ENCODE measurements around the gene VAC14.

Gene VAC14

DNA sequence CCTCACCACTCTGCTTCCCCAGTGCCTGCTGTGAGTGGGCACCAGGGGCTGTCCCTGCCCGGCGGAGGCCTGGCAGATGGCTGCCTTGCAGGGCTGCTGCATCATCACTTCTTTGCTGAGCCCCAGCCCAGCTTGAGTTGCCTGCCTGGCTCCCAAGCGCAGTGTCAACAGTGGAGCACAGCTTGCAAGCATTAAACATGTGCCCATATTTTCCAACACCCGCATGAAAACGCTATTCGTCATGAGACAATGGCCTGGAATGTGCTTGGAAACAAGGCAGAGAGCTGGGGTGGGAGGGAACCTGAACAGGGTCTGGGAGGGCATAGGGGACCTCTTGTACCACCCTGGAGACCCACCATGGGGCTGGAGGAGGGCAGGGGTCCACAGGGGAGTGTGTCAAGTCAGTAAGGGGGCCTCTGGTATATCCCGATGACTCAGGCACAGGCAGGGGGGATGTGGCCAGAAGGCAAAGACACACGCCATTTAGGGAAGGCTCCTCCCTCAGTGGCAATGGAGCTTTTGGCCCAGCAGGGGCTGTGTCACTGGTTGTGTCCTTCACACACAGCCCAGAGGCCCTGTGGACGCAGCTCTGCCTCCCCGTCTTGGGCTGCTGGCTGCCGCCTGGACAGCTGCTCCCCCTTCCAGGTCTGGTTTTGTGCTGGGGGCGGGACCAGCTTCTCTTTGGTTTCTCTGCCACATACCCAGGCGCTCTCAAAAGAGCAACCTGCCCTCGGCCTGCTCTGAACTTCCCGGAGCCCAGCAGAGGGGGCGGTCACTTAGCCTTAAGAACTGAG lies 97.7 kb downstream of the VAC14 start:
- no peak for DNase-seq

DNA sequence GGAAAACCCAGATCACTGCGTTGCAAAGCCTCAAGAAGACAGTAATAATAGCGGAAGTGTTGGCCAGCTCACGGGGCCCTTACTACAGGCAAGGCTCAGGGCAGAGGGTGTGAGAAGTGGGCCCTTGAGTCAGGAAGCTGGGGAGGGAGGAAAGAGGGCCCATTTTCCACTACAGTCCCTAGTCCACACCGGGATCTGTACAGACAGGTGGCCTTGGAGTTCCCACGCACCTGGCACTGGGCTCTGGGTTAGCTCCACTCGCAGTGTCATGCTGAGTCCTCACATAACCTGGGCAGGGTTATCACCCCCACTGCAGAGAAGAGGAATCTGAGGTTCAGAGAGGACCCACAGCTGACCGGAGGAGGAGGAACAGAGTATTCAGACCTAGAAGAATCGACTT lies 98.3 kb downstream of the VAC14 start:
- no peak for DNase-seq

DNA sequence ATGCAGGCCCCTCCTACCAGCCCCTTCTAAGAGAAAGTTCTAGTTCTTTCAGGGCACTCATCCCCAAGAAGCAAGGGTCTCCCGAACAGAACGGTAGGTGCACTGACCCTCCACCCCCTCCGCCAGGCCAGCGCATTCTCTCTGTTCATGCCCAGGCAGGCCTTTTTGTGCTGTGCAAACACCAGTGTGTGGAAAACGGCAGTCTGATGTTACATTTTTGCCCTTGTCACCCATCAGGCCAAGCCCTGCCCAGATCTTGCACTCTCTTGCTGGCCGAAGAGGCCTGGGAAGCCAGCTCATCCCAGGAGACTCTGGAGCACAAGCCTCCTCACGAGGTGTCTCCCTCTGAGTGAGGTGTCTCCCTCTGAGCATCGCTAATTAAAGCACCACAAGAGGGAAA lies 99.0 kb downstream of the VAC14 start:
- DNase-seq, result no peak

DNA sequence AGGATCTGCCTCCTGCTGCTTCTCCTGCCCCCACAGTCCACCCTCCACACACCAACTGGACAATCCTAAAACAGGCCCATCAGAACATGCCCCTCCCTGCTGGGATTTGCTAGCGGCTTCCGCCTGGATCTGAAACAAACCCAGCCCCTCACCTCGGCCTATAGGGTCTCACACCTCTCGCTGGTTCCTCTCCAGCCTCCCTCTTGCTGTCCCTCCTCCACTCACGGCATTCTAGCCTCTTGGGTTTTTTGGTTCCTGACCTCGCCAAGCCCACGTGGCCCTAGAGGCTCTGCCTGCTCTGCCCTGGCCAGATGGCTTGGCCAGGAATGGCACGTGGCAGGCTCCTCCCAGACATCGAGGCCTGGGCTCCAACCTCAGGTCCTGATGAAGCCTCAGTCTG lies 99.4 kb downstream of the VAC14 start:
- DNase-seq, result no peak

DNA sequence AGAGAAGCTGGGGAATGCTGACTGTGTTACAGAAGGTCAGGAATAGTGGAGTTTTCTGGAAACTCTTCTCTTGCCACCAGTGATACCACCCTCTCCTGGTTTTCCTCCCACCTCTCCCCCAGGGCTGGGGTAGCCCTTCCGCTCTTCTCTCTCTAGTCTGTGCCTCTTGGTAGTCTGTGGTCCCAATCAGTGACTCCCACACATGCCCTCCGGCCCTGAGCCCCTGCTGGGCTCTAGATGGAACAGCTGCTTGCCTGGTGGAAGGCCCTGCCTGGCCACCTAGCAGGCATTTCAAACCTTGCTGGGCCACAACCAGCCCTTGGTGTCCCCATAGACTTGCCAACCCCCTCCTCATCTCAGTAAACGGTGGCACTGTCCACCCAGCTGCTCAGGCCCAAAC lies 99.9 kb downstream of the VAC14 start:
- DNase-seq, result no peak

DNA sequence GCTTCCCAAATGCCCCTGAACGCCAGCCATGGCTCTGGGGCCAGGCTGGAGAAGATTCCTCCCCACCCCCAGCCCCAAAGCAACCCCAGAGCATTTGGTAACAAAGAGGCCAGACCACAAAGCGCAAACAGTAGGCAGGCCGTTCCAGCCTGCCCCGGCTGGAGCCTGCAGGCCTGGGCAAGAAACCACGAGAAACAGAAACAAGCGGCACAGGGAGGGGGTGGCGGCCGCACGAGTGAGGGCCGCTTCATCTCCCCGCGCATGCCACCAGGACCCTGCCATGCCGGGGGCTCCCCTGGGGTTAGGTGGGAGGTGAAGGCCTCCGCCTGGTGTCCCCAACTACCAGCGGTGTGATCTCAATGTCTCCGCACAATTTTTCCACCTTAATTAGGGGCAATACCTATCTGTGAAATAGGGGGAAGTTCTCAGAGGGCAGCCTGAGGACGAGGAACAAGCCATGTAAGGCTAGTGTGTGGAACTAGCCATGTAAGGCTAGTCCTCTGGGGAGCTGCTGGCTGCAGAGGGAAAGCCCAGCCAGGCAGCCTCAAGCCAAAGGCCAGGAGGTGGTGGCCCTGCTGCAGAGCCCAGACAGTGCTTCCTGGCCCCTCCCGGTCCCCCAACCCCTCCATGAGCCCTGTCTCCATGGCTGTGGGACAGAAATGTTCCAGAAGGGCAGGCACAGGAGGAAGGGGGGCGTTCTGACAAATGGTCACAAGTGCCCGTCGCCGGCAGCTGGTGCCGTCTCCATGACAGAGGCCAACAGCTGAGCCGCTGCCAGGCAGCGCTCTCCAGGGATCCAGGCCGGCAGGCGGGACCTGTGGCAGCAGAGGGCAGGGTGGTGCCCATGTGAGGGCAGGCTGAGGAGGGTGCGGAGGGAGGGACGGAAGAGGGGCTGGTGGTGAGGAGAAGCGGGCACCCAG lies 100.6 kb downstream of the VAC14 start:
- no peak for DNase-seq

DNA sequence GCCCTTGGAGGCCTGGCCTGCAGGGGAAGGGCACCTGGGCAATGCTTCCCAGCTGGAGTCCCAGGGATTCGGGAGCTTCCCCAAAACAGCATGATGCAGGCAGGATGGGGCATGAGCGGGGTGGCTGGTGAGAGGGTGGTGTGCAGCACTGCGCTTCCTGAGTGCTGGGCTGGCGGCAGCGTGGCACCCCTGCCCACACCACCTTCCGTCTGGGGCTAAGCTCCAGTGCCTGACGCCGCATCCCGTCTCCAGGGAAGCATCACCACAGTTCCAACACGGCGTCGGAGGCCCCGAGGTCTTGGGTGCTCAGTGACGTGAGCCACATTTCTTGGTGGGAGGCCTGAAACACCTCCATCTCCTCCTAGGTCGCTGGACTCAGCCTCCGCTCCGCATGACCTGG lies 101.3 kb downstream of the VAC14 start:
- DNase-seq, result no peak

DNA sequence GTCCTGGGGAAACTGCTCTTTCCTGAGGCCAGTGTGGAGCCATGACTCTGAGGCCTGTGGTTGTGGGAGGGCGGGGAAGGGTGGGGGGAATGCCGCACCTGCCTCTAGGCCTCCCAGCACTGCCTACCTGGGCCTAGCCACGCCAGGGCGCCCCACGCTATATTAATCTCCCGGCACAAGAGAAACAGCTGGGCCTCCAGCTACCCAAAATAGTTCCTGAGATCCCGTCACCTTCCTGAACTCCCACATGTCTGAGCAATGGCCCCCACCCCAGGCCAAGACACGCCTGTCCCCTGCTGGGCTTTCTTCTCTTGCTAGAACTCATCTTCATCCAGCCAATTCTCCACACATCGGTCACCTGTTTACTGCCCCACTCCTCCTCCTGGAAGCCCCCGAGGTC lies 102.1 kb downstream of the VAC14 start:
- no peak for DNase-seq

DNA sequence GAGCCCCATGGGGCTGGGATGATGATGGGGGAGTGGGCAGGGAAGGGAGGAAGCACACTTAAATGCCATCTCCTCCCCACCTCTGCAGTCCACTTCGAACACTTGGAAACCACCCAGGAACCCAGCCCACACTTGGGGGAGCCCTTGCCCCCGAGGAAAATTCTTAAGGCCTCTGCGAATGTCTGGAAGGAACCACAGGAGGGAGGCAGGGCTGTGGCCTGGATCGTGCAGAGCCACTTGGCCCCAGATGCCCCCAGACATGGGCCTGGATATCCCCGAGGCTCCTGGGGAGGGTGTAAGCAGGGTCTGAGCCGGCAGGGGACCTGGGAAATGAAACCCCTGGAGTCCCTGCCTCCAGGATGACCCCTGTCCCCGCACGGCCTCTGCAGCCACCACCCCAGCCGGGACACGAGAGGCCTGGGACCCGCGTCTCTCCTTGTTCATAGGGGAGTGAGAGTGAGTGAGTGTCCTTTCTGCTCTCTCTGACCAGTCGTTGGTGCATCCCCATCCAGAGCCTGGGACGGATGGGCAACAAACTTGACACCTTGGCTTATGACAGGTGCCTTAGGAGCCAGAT lies 103.3 kb downstream of the VAC14 start:
- no peak for DNase-seq

DNA sequence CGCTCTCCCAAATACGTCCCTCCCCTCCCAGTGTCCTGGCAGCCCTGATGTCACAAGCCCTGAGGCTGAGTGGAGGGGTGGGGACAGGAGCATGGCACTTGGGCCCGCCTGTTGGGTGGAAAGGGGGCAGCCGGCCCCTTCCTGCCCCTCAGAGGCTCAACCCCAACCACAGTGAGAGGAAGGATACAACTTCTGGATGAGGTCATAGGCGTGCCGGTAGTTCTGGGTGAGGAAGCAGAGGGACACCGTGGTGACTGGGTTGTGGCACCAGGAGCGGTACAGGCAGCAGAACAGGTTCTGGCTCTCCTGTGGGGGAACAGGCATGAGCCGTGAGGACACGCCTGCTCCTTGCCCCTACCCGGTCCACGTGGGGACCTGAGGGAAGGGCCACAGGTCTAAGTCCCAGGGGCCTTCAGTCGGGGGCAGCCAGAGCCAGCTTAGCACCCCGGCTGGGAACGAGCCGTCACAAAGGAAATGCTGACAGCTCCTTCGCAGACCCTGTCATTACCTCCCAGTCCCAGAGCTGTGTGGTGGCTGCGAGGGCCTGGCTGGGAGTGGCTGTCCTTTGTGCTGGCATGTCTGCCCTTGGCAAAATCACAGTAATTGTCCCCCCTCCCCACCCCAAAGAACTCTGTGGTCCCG lies 103.9 kb downstream of the VAC14 start:
- DNase-seq, result no peak

DNA sequence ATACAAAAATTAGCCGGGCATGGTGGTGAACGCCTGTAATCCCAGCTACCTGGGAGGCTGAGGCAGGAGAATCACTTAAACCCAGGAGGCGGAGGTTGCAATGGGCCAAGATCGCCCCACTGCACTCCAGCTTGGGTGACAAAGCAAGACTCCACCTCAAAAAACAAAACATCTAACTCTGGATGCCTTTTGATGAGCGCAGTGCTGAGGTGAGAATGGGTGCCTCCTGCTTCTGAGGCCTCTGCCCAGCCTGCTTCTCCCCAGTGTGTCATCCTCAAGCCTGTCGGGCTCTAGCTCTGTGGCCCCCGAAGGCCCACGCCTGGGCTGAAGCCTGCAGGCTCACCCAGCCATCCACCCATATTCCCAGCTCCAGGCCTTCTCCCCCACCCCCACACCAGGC lies 104.6 kb downstream of the VAC14 start:
- no peak for DNase-seq

DNA sequence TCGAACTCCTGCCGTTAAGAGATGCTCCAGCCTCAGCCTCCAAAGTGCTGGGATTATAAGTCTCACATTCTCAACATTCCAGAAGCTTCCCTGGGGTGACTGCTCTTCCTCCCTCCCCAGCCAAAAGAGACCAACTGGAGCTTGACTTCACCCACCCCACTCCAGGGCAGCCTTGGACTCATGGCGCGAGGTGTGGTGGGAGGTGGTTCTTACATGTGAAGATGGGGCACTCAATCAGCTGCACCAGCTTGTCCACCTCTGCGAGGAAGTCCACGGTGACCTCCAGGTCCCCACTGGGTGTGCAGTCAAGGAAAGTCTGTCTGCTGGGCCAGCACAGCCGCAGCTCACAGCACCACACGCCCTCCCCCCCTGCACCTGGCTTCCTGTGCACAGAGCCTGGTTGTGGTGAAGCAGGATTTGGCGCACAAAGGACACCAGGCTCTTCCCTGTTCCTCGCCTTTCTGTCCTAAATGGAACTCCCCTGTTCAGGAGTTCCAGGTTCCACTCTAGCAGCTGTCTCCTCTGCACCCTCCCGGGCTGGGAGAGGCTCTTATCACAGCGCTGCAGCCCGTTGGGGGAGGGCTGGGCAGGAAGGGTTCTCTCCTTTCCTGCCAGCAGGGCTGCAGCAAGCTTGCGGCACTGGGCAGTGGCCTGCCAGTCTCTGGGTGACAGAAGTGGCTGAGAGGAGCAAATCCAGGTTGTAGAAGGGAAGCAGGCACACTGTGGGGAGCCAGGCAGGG lies 105.5 kb downstream of the VAC14 start:
- DNase-seq, result no peak

DNA sequence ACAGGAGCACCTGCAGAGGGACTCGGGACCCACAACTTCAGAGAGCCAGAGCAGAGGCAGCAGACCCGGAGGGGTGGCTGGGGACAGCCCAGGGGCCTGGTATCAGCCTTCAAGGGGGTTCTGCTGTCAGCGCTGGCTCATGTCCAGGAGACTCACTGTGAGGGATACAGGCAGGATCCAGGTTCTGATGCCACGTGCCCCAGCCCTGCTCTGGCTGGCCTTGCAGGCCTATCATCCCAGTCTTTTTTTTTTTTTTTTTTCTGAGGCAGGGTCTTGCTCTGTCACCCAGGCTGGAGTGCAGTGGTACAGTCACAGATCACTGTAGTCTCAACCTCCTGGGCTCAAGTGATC lies 106.1 kb downstream of the VAC14 start:
- DNase-seq, result no peak

DNA sequence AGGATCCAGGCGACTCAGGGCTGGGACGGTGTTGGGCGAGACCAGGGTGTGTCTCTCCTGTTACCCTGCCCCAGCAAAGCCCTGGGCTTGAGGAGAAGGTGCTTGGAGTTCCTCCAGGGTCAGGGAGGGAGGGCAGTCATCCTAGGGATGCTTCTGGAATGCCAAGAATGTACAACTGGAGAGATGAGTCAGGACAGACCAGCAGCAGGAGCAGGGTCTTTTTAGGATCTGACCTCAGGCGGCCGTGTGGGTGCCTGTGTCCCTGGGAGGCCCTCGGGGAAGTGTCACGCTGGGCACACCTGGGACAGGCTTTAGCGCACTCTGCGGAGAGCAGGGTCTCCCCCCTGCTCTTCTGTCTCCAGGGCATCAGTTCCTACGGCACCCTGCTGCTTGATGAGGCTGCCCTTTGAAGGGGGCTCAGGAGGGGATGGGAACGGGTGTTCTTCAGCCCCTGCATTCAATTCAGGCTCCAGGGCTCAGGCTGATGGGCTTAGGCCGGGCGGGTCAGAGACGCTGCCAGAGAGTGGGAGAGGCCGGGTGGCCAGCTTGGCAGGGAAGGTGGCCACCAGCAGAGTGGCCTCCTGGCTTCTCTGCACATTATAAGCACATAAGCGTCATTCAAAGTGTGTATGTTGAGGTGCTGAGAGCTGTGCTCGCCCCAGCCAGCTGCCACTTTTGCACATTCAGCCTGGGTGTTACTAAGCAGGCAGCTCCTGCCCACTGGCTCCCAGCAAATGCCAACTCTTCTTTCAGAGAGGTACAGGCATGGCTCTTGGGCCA lies 106.7 kb downstream of the VAC14 start:
- no peak for DNase-seq

DNA sequence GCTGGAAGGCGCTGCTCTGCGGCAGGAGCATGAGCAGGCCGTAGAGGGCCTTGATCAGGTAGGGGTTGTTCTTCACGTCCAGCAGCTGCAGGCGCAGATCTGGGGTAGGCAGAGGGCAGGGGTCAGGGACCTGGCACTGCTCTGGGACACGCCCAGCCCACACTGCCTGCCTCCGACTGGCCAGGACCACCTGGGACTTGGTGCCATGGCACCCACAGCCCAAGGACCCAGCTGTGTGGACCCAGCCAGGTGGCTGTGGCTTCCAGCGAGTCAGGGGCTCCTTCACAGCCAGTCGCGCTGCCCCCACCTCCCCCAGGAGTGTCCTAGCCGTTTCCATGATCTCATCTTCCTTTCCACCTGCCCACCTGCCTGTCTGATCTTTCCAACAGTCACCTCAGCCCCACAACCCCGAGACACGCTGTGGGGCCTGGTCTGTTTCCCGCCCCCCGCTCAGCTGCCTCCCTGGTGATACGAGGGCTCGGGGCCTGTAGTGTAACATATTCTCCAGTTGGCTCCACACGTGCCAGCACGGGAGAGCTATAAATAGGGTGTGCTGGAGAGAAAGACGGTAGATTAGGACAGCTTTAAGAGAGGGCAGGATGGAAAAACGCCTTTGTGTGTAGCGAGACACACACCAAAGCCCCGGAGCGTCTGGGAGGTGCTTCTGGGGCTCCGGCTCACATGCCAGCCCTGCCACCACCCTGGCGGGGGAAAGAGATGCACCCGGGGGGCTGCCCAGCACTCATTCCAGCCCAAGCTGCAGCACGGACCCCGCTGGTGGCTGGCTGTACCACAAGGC lies 107.9 kb downstream of the VAC14 start:
- no peak for DNase-seq

DNA sequence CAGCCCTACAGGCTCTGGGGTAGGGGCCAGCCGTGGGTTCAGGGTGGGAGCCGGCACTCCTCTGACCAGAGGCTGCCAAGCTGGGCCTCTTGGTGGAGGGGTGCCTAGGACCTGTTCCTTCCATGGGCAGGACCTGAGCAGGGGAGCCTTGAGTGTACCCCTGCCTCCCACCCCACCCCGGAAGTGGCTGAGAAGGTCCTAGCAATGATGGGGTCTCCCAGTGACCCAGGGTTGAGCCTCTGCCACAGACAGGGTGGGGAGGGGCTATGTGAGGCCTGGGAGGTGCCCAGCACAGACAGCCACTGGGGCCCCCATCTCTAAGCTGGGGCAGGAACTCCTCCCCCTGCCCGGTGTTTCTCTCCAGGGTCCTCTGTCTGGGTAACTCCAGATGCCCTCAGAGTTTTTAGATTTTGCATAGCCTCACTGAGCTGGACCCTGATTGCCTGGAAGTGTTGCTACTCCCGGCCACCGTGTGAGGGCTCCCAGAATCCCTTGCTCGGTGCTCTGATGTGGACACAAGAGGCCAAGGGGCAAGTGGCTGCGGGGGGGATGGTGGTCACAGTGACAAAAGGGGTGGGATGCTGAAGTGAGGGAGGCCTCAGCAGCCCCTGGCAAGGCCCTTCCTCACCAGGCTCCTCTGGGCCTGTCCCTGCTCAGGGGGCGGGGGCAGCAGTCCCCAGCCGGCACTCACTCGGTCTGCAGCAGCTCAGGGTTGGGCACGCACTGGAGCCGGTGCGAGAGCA lies 108.7 kb downstream of the VAC14 start:
- DNase-seq, result no peak

DNA sequence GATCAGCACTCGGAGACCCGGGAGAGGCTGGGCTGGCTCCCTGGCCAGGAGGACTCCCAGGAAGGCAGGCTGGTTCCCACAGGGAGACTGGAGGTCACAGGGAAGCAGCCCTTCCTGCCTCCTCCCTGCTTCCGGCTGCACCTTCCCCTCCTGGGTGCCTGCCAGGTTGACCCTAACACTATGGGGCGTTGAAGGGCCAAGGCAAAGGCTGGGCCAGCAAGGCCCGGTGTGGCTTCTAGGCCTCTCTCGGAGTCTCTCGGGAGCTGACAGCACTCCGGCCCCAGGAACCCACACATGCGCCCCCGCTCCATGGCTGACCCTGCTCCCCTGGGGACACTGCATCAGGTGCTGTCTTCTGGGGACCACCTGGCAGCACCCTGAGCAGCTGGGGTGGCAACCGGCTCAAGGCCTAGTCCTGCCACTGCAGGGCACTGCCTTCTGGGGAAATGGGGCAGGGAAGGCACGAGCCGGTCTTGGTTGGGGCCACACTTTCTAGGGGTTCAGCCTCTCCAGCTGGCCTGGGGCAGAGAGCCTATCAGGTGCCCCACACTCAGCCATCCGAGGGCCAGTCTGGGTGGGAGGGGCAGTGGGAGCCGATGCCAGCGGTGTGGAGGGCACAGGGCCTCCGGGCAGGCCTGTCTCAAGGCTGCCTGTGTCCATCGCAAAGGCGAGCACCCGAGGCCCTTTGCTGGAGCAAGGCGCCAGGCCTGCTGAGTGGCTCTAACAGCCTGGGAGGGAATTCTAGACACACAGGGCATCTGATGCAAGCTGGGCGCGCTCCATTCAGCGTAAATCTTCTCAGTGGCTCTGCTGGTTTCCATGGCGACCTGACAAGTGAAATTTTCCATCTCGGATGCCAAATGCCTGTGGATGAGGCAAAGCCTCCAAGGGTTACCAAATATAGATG lies 109.5 kb downstream of the VAC14 start:
- no peak for DNase-seq

DNA sequence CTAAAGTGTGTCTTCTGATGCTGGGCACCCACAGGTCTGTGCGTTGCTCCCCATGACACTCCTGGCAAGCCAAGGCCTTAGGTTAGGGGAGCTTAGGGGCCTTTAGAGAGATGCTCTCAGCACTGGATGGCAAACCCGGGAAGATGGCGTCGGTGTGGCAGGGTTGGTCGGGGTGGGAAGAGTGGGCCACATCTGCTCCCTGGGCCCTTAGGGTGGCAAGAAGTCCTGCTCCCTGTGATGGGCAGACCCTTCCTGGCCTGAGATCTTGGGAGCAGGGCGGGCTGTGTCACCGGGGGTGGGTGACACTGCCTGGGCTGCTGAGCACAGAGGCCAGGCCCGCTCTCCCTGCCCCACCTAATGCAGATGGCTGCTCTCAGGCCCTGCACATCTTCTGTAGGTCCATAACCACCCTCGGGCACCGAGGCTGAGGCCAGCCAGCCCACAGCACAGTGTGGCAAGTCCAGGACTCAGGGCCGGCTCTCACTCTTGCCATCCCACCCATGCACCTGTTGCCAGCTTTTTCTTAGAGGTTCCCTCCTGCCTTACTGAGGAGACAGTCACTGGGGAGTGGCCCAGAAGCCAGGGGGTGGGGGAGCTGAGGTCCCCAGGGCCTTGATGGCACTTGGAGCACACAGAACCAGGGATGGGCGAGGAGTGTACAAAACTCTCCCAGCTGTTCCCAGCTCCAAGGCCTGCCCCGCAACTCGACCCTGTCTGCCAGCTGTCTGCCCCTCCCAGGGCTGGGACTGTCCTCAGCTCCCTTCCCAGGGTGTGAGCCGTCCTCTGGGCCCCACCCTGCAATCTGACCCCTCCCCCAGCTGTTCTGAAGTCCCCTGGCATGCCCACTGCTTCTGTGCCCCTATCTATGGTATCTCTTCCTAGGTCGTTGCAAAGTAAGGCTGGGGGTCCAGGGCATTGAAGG lies 110.7 kb downstream of the VAC14 start:
- no peak for DNase-seq

Measured in NCI-H774 (cell line).